GM19372 (cell line): ENCODE results near the gene VPS33A.
"Not testable (repeated sequence)": the region's sequence is repeated elsewhere in the genome, so short reads cannot be mapped to it uniquely, and the experiment has no call there.

Experiments
- ATAC-seq: cut with Tn5 transposase; IDR thresholded peaks from one replicate; pipeline ENCODE4 v1.9.1; 2021; ENCODE audit warnings: mild to moderate bottlenecking, low read depth, moderate library complexity; ENCODE audit not compliant: unreplicated experiment

VPS33A gene

GRCh38 chr12:122205053-122205925 lies 61.0 kb downstream of the VPS33A start:
- ATAC-seq: no peak

GRCh38 chr12:122204167-122205052 lies 61.9 kb downstream of the VPS33A start:
- ATAC-seq: no peak

- no peak for ATAC-seq
These were observed 62.8 kb downstream of the VPS33A start, which contains the start of gene B3GNT4 for GRCh38 chr12:122203301-122204166. Gene B3GNT4 (plus strand): TSS chr12:122203709. CDS start chr12:122204619, 910 bp downstream.

GRCh38 chr12:122202811-122203210 lies 63.5 kb downstream of the VPS33A start:
- ATAC-seq: not testable (repeated sequence)

GRCh38 chr12:122202017-122202416 lies 64.3 kb downstream of the VPS33A start:
- no peak for ATAC-seq

GRCh38 chr12:122201381-122201780 lies 64.9 kb downstream of the VPS33A start:
- no peak for ATAC-seq

- no peak for ATAC-seq
These were observed 65.6 kb downstream of the VPS33A start for GRCh38 chr12:122200541-122201175.

- ATAC-seq: no peak
These were observed 66.6 kb downstream of the VPS33A start for GRCh38 chr12:122199484-122200355.

- no peak for ATAC-seq
These were observed 68.7 kb downstream of the VPS33A start for GRCh38 chr12:122197612-122197966.

- no peak for ATAC-seq
These were observed 70.9 kb downstream of the VPS33A start for GRCh38 chr12:122195405-122195804.

GRCh38 chr12:122194804-122195203 lies 71.5 kb downstream of the VPS33A start:
- no peak for ATAC-seq

GRCh38 chr12:122192441-122192840 lies 73.9 kb downstream of the VPS33A start:
- no peak for ATAC-seq

GRCh38 chr12:122190842-122191668 lies 75.2 kb downstream of the VPS33A start:
- peak; percentile 62 for ATAC-seq

GRCh38 chr12:122189626-122190475 lies 76.4 kb downstream of the VPS33A start:
- ATAC-seq: no peak

- no peak for ATAC-seq
These were observed 78.8 kb downstream of the VPS33A start for GRCh38 chr12:122187466-122187865.

- ATAC-seq: no peak
These were observed 80.7 kb downstream of the VPS33A start for GRCh38 chr12:122185494-122186082.

GRCh38 chr12:122185079-122185478 lies 81.2 kb downstream of the VPS33A start:
- no peak for ATAC-seq
